Stromal cell of bone marrow (primary cell): Measurements from ENCODE around the gene ODC1.
"Not testable (repeated sequence)": the region's sequence is repeated elsewhere in the genome, so short reads cannot be mapped to it uniquely, and the experiment has no call there.

Experiments
- DNase-seq: peaks from one replicate; pipeline ENCODE4 v3.0.0-alpha.2; 2012; ENCODE audit warnings: low read depth

Gene ODC1

DNA sequence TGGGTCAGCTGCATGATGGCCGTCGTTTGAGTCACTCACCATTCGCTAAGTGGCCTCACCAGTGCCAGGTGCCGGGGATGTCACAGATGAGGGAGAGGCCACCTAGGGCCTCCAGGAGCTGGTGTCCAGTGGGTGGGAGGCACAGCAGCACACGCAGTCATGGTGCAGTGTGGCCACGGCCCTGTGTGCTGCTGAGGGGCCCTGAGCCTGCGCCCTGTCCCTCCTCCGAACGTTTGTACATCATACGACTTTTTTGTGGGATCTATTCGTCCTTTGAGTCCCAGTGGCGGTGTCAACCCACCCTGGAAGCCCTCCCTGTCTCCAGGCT, 30.1 kb upstream of the ODC1 start:
- DNase-seq = no peak

DNA sequence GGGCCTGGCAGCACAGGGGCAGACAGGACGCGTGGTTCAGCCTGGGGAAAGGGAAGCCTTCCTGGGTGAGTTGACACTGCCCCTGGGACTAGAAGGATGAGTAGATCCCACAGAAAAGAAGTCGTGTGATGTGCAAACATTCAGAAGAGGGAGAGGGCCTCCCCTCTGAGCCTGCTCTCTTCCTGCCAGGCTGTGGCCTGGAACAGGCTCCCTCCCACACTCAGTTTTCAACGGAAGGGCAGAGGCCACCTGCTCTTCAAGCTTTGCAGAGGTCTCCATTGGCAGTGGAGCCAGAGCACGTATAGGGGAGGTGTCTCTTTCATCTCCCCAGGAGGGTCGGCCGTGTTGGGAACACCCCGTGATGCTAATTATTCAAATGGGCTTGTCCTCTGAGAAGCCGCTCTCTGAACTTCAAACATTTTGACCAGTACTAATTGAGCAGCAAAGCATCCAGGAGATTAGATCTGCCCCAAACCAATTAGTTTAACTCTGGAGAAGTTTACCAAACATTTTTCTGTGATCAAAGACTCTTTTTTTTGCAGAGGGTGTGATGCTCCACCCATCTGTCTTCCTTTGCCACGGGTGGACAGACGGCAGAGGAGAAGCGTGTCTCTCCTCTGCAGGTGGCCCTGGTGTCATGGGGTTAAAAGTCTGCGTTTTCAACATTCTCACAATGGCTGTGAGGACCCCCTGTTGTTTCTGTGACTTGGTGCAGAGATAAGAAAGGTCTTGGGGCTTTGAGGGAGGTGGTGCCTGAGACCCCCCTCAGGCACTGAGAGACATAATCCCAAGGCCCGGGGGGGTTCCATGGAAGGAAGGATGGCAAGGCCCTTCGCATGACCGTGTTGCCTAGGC, 29.5 kb upstream of the ODC1 start:
- no peak for DNase-seq

DNA sequence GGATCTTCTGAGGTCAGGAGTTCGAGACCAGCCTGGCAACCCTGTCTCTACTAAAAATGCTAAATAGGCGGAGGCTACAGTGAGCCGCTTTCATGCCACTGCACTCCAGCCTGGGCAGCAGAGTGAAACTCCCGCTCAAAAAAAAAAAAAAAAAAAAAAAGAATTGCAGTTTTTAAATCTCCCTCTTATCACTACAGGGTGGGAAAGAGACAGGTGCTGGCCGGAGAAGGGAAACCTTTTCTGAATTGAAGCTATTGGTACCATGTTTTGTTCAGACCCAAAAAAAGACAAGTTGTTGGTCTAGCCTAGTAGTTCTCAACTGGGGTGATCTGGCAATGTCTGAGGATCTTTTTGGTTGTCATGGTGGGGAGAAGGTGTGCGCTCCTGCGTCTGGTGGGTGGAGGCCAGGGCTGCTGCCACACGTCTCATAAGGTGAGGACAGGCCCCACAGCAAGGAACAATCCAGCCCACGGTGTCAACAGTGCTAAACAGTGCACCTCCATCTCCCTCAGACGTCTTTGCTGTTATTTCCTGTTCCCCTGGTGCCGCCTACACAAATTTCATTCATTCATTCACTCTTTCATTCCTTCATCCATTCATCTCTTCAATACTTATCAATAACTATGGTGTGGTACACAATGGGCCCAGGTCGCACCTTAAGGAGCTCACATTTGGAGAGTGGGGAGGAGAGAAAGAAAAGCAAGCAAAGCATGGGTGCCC, 28.8 kb upstream of the ODC1 start:
- DNase-seq = no peak

DNA sequence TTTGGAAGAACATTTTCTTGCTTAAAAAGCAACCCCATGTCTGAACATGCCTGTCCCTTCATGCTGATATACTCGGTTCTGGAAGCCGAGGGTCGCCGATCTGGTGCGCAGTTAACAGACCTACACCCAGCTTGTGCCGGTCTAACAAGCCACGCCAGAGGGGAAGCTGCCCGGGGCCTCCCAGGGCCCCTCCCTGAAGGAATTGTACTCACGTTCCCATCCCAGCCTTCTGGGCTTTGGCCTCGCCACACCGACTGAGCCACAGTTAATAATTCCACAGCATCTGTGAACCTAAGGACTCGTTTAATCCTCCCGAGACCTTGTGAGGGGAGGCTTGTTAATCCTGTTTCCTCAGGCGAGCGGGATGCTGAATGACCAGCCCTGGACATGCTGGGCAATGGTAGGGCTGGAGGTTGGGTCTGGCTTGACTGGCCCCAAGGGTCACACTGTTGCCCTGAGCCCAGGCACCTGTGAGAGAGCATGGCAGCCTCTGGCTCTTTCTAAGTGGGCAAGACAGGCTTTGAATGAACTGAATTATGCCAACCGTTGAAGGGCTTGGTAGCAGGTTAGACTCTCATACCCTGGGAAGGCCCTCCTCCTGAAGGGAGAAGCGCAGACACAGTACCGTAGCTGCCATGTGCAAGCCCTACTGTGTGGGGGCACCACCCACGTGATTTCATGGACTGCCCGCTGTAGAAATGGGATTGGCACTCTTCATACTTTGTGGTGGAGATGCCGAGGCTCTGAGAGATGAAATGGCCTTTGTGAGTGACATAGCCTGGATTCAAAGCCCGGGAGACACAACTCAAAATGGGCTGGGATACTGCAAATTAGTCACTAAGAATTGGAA, 27.9 kb upstream of the ODC1 start:
- no peak for DNase-seq

DNA sequence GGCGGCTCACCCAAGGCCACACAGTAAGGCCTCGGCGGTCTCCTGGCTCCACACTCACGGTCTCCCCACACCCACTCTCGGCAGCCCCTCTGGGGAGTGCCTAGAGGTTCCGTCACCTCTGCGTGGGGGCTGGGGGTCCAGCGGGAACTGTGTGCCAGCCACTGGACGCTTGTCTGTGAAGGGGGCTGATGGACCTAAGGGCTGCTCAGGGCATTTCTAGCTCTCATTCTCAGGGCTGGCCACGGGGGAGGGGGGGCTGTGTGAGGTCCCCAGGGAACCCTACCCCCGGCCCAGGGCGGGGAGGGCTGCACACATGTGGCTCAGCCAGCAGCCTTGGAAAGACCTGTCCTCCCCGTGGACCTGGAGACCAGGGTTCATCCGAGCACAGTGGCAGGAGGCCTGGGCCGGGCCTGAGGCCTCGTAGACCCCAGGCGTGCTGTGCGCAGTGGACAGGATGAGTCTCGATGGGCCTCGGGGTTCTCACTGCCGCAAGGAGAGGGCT, 27.1 kb upstream of the ODC1 start:
- no peak for DNase-seq

DNA sequence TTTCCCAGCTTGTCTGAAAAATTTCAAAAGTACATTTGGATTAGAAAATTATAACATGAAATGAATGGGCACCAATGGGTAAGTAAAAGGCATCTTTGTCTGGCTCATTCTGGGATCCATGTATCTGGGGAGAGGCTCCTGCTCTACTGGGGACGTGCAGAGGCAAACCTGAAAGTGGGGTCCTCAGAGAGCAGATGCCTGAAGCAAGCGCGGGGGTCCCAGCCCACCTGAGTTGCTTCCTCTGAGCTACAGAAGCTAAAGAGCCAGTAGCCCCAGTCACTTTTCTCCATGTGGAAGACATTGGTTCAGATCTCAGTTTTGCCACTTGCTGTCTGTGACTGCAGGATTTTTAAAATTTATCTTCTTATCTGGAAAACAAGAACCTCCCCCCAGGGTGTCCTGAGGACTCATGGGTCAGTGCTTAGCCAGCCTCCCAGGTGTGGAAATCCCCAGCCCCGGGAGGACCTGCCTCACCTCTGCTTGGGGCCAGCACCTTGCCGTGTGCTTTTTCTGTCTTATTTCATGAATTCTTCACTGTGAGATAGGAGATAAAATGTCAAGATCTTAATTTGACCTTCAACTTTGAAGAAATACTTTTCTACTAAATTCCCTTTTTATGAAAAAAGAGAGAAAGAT, 25.1 kb upstream of the ODC1 start:
- DNase-seq = no peak

DNA sequence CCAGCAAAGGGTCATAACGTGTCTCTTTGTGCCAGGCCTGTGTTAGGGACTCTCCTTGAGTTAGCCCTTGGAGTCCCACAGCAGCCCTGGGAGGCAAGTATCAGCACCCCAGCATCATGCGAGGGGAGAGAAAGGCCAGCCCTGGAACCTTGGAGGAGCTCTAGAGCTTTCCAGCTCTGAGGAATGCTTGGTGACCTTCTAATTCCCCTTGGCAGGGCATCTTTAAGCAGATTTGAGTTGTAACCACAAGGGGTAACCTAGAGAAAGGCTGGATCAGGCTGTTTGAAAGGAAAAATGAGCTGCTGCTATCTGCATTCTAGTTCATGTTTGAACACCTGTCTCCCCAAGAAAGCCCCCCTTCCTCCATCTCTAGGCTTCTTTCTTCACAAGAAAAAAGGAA, 23.8 kb upstream of the ODC1 start:
- DNase-seq = no peak

DNA sequence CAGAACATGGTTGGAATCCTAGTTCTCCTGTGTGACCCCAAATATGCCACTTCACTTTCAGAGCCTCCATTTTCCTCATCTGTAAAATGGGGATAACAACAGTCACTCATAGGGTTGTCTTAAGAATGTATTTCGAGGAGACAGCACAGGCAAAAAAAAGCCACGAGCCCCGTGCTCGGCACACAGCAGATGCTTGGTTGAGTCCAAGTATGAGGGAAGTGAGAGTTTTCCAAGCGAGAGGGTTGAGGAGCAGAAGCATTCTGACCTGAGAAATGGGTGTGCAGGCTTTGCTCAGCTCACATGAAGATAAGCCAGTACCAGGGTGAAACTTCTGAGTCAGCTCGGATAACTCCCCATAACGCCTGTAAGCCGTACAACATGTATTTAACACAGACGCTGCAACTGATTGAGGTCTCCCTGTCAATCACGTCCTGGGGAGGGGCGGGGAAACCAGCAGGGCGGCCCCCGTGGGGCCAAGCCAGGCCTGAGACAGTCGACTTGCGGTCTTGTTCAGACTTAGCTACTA, 23.0 kb upstream of the ODC1 start:
- DNase-seq = no peak

DNA sequence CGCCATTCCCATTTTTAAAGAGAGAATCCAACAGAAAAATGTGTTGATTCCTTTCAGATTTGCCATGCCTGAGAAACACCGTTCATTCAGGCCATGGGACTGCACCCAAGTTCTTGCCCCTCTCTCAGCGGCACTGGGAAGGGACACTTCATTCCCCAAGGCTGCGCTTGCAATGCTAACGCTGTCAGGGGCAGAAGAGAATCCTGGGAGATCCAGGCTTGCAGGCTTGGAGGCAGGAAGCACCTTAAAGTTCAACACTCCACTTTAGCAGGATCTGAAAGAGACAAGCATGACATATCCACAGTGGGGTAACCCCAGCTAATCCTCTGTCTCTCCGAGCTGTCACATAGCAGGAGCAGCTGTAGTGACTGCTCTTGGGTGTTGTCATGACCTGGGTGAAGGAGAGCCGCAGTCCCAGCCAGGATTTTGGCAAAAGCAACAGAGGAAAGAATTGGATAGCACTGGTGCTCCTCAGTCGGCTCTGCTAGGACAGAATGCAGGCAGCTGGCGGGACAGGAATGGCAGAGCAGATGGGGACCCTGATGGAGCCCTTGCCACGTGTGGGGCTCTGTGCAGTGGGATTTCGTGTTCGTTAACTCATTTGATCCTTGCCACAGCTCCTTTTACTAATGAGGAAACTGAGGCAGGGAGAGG, 22.0 kb upstream of the ODC1 start:
- no peak for DNase-seq

DNA sequence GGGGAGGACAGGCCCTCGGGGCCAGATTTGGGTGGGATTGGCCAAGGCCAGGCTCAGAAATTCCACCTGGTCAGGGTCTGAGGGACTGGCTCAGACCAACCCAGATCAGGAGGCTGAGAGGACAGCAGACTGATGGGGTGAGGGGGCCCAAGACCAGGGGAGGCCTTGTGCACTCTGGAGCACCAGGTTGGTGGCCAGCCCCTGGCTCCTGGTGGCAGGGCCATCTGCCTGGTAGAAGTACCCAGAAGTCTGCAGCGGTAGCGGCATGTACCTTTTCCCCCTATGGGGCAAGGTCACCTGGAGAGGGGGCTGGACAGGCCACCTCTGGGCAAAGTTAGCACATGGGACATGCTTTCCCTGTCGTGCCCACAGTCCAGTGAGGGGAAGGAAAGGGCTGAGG, 21.2 kb upstream of the ODC1 start:
- no peak for DNase-seq

DNA sequence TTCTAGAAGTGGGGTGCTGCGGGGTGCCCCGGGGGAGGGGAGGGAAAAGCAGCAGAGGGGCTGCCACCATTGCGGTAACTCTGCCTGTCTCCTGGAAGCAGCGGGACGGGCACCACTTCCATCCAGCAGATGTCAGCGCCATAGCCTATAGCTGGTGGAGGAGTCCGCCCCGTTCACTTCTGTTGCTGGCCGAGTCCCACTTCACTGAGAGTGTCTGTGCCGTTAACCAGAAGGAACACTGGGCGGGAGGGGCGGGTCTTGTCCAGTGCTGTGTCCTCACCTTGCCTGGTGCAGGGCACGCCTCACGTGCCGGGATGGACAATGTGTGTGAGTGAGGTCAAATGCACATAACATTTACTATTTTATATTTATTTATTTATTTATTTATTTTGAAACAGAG, 19.3 kb upstream of the ODC1 start:
- no peak for DNase-seq

DNA sequence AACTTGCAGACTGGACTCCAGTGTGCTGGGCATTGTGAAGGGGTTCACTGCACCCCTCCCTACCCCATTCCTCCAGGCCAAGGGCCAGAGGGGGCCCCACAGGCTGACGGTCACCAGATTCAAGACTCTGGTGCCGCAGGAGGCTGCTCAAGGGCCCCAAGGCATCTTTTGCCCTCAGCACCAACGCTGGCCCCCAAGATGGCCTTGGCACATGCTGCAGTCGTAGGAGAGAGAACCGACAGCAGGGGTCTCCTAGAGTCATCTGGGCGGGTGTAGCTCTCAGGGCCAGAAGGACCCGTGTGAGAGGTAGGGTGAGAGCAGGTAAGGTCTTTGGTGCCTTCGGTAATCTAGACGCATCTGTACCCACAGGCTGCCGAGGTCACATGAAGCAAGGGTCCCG, 18.7 kb upstream of the ODC1 start:
- DNase-seq = no peak

DNA sequence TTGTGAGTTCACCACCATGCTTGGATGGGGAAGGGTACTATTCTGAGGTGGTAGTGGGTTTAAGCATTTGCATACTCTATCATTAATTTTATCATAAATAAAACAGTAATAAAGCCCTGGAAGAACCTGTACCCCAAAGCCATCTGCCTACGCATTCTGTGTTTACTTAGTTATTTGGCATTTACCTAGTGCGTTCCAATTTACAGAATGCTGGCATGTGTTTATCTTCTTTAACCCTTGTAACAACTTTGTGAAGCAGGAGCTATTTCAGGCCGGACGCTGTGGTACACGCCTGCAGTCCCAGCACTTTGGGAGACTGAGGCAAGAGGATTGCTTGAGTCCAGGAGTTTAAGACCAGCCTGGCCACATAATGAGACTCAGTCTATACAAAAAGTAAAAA, 17.8 kb upstream of the ODC1 start:
- DNase-seq = no peak

DNA sequence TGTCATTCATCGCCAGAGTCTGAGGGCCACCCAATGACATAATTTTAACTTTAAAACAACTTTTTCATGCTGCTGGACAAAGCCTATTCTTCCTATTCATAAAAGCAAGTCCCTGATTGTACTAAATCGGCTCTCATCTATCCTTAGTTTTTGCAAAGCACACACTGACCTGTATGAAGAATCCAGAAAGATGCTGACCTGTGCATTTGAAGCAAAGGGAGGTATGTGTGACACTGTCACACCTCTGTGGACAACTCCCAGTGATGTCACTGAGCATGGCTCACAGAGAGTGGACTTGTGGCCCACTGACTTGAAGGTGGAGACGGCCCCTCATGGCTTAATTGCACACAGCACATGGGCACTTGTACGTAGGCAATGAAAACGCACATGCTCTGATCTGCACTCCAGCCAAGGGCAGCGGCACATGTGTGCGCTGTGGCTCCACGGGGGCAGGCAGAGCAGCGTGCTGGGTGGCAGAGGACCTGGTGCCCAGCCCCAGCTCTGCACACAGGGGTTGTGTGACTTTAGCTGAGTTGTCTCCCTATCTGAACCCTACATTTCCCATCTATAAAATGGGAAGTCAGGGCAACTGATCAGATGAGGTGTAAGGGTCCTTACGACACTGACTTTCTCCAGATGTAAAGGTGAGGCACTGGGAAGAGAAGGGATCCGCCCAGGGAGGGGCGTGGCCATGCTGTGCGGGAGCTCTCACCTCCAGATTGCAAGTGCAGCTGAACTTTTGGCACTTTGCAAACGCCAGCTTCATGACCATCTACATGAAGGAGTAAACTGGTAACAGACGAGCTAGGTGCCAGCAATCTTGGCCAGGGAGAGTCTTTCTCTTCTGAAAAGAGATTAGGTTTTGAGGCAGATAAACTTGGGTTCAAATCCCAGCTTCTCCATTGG, 14.3 kb upstream of the ODC1 start:
- DNase-seq = no peak

DNA sequence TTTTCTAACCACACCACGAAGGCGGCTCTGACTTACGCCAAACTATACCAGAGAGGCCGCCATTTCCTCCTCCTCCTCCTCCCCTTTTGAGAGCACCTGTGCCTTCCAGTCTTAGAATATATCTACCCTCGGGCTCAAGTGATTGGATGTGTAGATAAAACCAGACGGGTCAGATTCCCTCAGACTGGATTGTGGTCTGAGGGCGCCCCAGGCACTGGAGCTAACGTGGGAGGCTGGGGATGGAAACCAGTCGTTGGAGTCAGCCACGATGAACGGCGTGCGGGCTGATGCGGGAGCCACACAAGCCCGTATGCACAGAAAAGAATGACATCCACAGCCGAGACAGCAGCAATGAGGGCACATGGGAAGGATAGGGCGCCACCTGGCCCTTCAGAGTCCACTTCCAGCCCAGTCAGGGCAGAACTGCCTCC, 12.3 kb upstream of the ODC1 start:
- no peak for DNase-seq

DNA sequence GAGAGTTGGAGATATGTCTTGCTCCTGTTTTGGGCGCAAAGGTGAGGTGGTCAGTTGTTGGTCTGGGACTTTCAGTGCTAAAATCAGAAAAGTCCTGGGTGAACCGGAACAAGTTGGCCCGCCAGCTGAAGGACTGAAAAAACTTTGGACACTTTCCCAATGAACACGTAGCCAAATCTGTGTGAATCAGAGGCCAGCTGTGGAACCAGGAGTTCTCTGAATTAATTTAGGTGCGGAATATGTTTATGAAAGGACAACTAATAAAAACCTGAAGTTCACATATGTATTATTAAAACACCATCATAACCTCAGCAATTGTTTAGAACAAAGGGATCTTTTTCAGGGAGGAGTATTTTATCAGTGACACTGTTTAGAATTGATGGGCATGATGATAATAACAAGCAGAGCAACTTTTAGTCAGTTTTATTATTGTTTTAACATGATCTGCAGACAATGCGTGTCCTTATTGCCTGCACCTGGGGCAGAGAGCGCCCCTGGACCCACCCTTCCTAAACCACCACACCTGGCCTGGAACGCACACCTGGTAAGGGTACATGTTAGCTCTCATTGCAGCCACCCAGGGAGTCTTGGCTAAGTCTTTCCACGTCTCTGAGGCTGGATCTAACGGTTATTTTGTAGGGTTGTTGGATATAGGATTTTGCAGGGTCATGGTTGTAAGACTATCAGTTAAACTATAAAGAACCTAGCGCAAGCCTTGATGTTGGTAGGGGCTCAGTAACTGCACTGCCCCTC, 9.9 kb upstream of the ODC1 start:
- no peak for DNase-seq

DNA sequence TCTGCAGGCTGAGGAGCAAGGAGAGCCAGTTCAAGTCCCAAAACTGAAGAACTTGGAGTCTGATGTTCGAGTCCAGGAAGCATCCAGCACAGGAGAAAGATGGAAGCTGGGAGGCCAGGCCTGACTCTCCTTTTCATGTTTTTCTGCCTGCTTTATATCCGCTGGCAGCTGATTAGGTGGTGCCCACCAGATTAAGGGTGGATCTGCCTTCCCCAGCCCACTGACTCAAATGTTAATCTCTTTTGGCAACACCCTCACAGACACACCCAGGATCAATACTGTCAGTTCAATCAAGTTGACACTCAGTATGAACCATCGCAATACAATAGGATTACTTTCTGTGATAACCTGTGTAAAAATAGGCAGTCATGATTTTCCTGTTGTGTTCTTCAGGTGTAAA, 9.1 kb upstream of the ODC1 start:
- not testable (repeated sequence) for DNase-seq

DNA sequence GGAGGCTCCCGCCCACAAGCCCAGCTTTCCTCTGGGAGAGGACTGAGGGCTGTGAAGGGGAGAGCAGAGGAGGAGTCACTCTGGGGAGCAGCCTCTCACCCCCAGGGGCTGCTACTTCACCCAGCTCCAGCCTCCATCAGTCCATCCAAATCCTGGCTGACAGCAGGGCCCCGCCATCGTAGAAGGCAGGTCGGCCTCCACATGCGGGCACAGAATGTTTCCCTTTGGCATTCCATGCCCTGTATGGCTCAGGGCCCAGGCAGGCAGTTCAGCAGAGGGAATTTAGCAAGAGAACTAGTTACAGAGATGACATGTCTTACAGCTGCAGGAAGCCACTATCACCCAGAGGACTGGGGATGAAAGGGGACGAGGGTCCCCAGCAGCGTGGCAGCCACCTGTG, 6.4 kb upstream of the ODC1 start:
- no peak for DNase-seq

DNA sequence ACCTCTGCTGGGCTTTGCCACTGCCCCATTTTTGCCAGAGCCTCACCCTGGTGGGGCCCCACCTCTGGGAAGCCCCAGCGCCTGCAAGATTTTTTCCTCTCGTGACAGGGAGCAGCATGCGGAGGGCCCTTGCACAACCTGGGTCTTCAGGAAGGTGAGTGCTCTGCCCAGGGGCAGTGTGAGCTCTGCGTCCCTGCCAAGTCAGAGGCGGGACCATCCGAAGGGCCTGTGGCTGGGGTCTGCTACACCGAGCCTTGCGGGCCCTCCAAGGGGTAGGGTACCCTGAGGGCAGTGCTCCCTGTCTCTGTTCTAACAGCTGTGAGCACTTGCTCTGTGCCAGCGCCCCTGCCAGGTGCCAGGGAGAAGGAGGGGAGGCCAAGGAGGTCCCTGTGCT, 5.8 kb upstream of the ODC1 start:
- DNase-seq = no peak
